OCI-LY7 (cell line): ENCODE results near the gene ARRDC2. TPM values are rescaled to one million over a fixed set of nuclear protein-coding genes. Genes with fewer than 3 reads are reported as not detected.

Source experiments
- Bru-seq: library from RNA; stranded (reverse); fragments of 400-500 nt; gene quantifications from one replicate; lab custom pipeline; 2021; lab: Mats Ljungman, UMichigan
- BruChase-seq, 2 experiments: library from RNA; stranded (reverse); fragments of 400-500 nt; gene quantifications; one replicate each; lab custom pipeline; 2021; lab: Mats Ljungman, UMichigan
- BruUV-seq: library from RNA; stranded (reverse); fragments of 400-500 nt; replicated peaks from 2 replicates; lab custom pipeline; 2021; lab: Mats Ljungman, UMichigan
- CTCF ChIA-PET: fragments of 300-600 bp; sonication (Branson Sonifier 250); formaldehyde crosslinking; loops from one replicate; lab custom pipeline; 2022; ENCODE audit warnings: antibody characterized with exemption; ENCODE audit not compliant: unreplicated experiment; lab: Charles Lee
- POLR2A ChIA-PET: fragments of 300-600 bp; sonication (Branson Sonifier 250); formaldehyde crosslinking; loops from one replicate; lab custom pipeline; 2022; ENCODE audit warnings: antibody characterized with exemption; lab: Charles Lee
- DNase-seq: peaks from one replicate; pipeline ENCODE4 v3.0.0-alpha.2; 2015; ENCODE audit warnings: low spot score
- H2AFZ ChIP-seq: fragments of 200-600 bp; sonication (generic), shearing (Covaris generic); 2 replicates; pipeline ENCODE4 v1.6.1; 2014; ENCODE audit warnings: mild to moderate bottlenecking, antibody characterized with exemption, low read length, moderate library complexity
- H3K27ac ChIP-seq: fragments of 200-600 bp; sonication (generic); 2 replicates; pipeline ENCODE4 v1.5.1; 2014; ENCODE audit warnings: mixed run types, low read depth, mild to moderate bottlenecking, moderate library complexity, low read length, inconsistent platforms; ENCODE audit not compliant: poor library complexity, severe bottlenecking
- H3K36me3 ChIP-seq: fragments of 200-600 bp; sonication (generic); 2 replicates; pipeline ENCODE4 v1.6.1; 2014; ENCODE audit warnings: mild to moderate bottlenecking, antibody characterized with exemption, low read length, moderate library complexity, mixed read lengths; ENCODE audit not compliant: insufficient read depth
- H3K4me1 ChIP-seq: fragments of 200-600 bp; sonication (generic); 2 replicates; pipeline ENCODE4 v1.5.1; 2014; ENCODE audit warnings: mild to moderate bottlenecking, low read length; ENCODE audit not compliant: insufficient read depth, poor library complexity, severe bottlenecking
- H3K4me2 ChIP-seq: fragments of 200-600 bp; sonication (generic); 2 replicates; pipeline ENCODE4 v1.6.1; 2014; ENCODE audit warnings: mild to moderate bottlenecking, low read length
- H3K4me3 ChIP-seq: fragments of 200-600 bp; sonication (generic); 2 replicates; pipeline ENCODE4 v1.5.1; 2014; ENCODE audit warnings: mild to moderate bottlenecking, low read depth, low read length; ENCODE audit not compliant: poor library complexity, severe bottlenecking
- H3K79me2 ChIP-seq: fragments of 200-600 bp; sonication (generic); 2 replicates; pipeline ENCODE4 v1.6.1; 2016; ENCODE audit warnings: low read depth, mild to moderate bottlenecking, low read length, moderate library complexity, mixed read lengths; ENCODE audit not compliant: insufficient read depth
- H3K9me2 ChIP-seq: fragments of 200-600 bp; sonication (generic); 2 replicates; pipeline ENCODE4 v1.6.1; 2016; ENCODE audit warnings: mild to moderate bottlenecking, low read length, mixed read lengths; ENCODE audit not compliant: insufficient read depth
- H3K9me3 ChIP-seq: fragments of 200-600 bp; sonication (generic); 2 replicates; pipeline ENCODE4 v1.6.1; 2014; ENCODE audit warnings: mild to moderate bottlenecking, mixed run types, low read length, mixed read lengths
- H4K20me1 ChIP-seq: fragments of 200-600 bp; sonication (generic); 2 replicates; pipeline ENCODE4 v1.6.1; 2014; ENCODE audit warnings: mild to moderate bottlenecking, antibody characterized with exemption, low read length, moderate library complexity, mixed read lengths; ENCODE audit not compliant: insufficient read depth
- CTCF ChIP-seq: fragments of 200-600 bp; sonication (generic); conservative IDR thresholded peaks from 2 replicates; pipeline ENCODE4 v1.5.1; 2014; ENCODE audit warnings: mild to moderate bottlenecking, antibody characterized with exemption, low read length, moderate library complexity, mixed read lengths
- EZH2phosphoT487 ChIP-seq: fragments of 200-600 bp; sonication (generic); IDR thresholded peaks from 2 replicates; pipeline ENCODE4 v1.6.1; 2018; ENCODE audit warnings: low read depth, borderline replicate concordance, mild to moderate bottlenecking, mixed run types, antibody characterized with exemption, low read length, moderate library complexity, mixed read lengths
- intact Hi-C: fragments of 100-400 bp; cut with micrococcal nuclease; formaldehyde crosslinking; loops from one replicate; pipeline ENCODE4 v1.10.0; 2022; ENCODE audit not compliant: unreplicated experiment
- long read RNA-seq: library from polyadenylated mRNA; stranded (forward); transcript quantifications from one replicate; pipeline ENCODE4 v2.0.0, GENCODE V29; 2022
- total RNA-seq, 2 experiments: library from RNA; depleted of rRNA in 1 of 2; stranded (reverse); fragments of >200 nt in 1 of 2; shearing (Covaris generic) in 1 of 2; gene quantifications; 2 replicates each; pipeline ENCODE4 v1.2.3, GENCODE V29; 2014 to 2022

The ARRDC2 gene
- total RNA-seq (2014; rRNA removed; shearing (Covaris generic)) (27.3 and 30.7 TPM in 2 replicates), total RNA-seq (2022) (30.6 and 30.7 TPM in 2 replicates), Bru-seq, nascent RNA (percentile 51 among the genes with signal in this experiment), BruChase-seq, experiment 1, labeled RNA remaining after a 6-hour chase (percentile 64 among the genes with signal in this experiment), BruChase-seq, experiment 2, labeled RNA remaining after a 2-hour chase (percentile 65 among the genes with signal in this experiment)
- long read RNA-seq, transcript ARRDC2-202 (8 exons, 2,528 nt), result major isoform, 28 of 61 reads
- long read RNA-seq, transcript ARRDC2-201 (8 exons, 2,503 nt), result minor isoform, 7 of 61 reads
- long read RNA-seq, partial matches to known transcripts, result 13 of 61 reads
- long read RNA-seq, other reads (novel, unspliced or antisense), result 9 of 61 reads

GRCh38 chr19:18007917-18008673 is at the start of gene ARRDC2:
ARRDC2 (plus strand) TSS chr19:18008170; CDS start chr19:18008311, 141 bp downstream.
- Histone ChIP-seq H2AFZ (peak within 1 kb of the TSS; percentile 66), H3K4me3 (peak within 1 kb of the TSS; percentile 65), H3K9me2 (no peaks in the 10 kb centered on the region), H3K4me2 (peak within 1 kb of the TSS; percentile 89), H4K20me1 (no peaks in the 10 kb centered on the region), H3K36me3 (peaks cover 41% of the 10 kb centered on the region), H3K27ac (peak within 1 kb of the TSS; percentile 59), H3K9me3 (no peaks in the 10 kb centered on the region), H3K4me1 (peaks cover 18% of the 10 kb centered on the region), H3K79me2 (no peaks in the 10 kb centered on the region)
- peak; percentile 96 for DNase-seq
- TF ChIP-seq EZH2phosphoT487 (no peak), CTCF (no peak)
- BruUV-seq, result no TSS peak
- intact Hi-C loops, result loop anchor here (1.0 to 5.0 kb wide), 3 partner anchors 50 to 159 kb away; partner anchors contain the start of gene PIK3R2
- POLR2A ChIA-PET, result interaction anchor here (0.6 kb wide), 1 partner anchor 84 kb away, joined by 4 read pairs; no protein-coding TSS in a partner anchor
- CTCF ChIA-PET, result interaction anchor here (0.6 to 1.0 kb wide), 3 partner anchors 49 to 329 kb away, joined by 3 to 4 read pairs (median 4); partner anchors contain the start of gene IL12RB1

GRCh38 chr19:17963936-17964691 is 43.9 kb upstream of the ARRDC2 start:
- POLR2A ChIA-PET, result interaction anchor here (0.7 kb wide), 2 partner anchors 39 to 293 kb away, joined by 3 to 4 read pairs; no protein-coding TSS in a partner anchor
- CTCF ChIA-PET, result no interaction called here
- no peak overlapping the region for H3K4me3 ChIP-seq
- no peak overlapping the region for H3K4me2 ChIP-seq
- no peaks in the 10 kb centered on the region for H3K79me2 ChIP-seq
- H4K20me1 ChIP-seq, result no peaks in the 10 kb centered on the region
- no peaks in the 10 kb centered on the region for H3K4me1 ChIP-seq
- no peak for TF ChIP-seq CTCF
- no peak for TF ChIP-seq EZH2phosphoT487
- H2AFZ ChIP-seq, result no peak overlapping the region
- H3K27ac ChIP-seq, result no peak overlapping the region
- H3K9me2 ChIP-seq, result no peaks in the 10 kb centered on the region
- H3K36me3 ChIP-seq, result no peaks in the 10 kb centered on the region
- intact Hi-C loops, result no loop called here
- BruUV-seq, result no TSS peak
- H3K9me3 ChIP-seq, result no peaks in the 10 kb centered on the region
- no peak for DNase-seq
